ENCODE measurements around the gene MX2.

The MX2 gene

DNA sequence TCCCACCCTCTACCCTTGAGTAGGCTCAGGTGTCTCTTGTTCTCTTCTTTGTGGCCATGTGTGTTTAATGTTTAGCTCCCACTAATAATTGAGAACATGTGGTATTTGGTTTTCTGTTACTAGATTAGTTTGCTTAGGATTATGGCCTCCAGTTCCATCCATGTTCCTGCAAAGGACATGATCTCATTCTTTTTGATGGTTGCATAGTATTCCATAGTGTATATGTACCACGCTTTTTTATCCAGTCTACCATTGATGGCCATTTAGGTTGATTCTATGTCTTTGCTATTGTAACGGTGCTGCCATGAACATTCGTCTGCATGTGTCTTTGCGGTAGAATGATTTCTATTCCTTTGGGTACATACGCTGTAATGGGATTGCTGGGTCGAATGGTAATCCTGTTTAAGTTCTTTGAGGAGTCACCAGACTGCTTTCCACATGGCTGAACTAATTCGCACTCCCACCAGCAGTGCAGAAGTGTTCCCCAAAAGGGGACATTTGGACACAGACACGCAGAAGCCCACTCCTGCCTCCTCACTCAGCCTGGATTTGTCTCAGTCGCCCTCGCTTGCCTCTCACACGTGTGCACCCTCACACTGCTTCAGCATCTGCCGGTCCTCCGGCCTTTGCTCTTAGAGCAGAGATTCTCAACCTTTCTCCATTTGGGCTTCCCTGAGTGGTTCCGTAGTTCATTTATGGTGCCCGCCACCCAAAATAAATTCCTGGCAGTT, 3.7 kb downstream of the MX2 start:
- DNase-seq: no peak

DNA sequence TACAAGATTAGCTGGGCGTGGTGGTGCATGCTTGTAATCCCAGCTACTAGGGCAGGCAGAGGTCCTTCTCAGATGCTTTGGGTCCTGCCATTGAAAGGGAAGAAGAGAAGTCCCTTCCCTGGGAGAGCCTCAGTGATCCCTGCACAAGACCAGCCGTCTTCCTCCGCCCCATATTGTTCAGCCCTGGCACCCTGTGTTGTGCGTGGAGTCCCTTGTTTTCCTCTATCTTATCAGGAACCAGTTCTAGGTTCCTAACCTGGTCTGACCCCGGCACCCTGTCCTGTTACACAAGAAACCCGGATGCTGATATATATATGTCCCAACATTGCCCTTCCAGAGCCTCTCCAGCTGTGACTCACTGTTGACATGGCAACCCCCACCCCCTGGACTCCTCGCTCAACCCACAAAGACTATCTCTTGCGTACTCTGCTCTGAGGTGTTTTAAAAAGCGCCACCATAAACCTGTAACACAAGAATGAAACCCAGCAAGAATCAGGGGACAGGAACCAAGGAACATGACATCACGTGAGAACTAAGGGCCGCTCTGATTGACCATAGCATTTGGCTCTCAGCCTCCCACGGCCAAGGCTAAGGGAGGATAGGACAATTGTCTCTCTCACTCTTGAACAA, 4.8 kb downstream of the MX2 start:
- peak; percentile 94 to 95 for DNase-seq

DNA sequence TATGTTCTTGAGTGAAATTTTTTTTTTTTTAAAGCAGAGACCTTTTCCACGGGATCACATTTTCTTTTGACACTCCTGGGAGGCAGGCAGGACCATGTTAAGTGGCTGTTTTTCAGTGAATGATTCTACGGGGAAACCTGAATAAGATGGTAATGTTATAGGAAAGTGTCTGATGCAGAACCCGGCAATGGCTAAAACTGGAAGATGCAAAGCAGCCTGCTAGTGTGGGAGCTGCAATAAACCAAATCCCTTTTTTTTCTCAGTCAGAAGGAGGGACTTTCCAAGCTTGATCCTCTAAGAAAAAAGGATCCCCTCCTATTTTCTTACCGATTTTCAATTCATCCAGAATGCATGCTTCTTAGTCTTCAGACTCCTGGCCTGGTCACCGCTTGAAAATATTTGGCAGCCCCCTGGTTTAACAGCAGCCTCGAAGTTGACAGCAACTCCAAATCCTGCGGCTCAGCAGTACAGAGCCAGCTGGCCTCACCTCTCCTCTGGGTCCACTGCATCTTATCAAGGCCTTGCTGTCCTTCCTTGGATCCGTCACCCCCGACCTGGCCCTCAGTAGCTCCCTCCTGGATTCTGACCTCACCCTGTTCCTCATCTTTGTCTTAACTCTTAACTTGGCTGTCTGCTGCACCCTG, 5.6 kb downstream of the MX2 start:
- DNase-seq: peak; percentile 44 to 50

DNA sequence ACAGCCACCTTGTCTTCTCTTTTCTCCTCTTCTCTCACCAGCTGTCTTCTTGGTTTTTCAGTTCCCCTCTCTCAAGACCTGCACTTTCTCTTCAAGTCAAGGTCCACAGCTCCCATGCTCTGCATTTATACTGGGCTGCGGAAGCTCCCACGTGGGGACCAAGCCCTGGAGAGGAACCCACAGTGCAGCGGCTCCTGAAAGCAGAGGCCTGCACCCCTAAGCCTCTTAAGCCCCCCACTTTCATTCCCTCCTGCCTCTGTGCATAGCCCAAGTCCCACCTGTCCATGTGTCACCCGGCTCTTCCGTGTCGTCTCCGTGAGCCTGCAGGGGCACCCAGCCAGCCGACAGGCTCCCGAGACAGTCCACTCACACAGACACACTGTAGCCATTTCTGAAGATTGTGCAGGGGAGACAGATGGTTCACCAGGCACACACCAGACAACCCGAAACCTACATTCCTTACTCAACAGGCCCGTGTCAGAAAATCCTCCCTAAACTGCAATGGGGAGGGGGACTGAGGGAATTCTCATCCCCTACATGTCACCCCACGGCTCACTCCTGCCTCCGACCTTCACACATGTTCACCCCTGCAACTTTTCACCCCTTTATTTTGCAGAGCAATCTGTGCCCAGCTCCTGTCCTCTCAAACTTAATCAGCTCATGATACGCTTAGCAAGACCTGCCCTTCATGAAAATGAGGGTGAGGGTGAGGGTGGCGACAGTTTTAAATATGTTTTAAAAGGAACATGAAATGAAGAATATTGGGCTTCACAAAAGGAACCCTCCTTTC, 6.3 kb downstream of the MX2 start:
- DNase-seq: no peak

DNA sequence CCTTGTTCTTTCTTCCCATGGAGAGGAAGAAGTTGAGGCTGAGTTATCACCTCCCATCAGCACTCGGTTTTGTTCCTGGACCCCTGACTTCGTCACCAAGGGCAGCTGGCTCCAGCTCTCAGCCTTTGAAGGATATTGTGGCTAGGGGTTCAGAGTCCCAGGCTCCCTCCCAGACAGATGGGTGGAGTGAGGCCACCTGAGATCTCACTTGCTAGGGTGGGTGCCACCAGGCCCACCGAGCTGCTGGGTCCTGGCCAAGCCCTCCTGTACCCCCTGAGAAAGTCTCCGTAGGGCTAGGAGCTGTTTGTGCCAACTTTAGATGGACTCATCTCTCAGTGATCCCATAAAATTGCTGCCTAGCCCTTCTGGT, 6.9 kb downstream of the MX2 start:
- no peak for DNase-seq

DNA sequence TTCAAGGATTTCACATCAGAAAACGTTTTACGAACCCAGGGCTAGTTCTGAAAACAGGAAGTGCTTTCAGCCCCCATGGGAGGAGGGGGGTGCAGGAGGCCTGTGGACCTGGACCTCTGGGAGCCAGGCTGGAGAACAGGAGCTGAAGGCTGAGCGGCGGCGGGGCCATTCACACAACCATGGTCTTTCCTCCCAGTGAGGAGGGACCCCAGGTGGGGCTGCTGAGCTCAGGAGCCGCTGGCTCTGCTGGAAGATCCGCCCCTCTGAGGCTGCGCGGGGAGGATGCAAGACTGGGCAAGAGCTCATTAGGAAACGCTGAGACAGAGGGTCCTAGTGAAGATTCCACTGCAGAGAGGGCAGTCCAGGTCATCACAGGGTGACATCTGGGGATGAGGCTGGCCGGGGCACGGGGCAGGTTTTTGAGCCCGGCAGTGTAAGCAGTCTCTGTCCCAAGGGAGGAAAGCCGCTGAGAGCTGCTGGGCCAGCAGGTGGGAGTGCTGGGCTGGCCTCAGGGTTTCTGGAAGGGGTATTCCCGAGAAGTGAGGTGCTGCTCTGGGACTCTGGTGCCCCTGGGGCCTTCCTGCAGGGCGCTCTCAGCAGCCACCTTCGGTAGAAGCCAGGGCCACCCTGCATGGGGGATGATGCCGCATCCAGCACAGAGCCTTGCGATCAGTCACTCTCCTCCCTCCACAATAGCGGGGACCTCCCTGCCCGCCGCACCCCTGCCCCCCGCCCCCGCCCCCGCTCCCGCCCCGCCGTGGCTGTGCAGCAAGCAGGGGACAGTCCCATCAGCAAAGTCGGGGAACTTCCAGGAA, 7.5 kb downstream of the MX2 start:
- peak; percentile 24 to 32 for DNase-seq

DNA sequence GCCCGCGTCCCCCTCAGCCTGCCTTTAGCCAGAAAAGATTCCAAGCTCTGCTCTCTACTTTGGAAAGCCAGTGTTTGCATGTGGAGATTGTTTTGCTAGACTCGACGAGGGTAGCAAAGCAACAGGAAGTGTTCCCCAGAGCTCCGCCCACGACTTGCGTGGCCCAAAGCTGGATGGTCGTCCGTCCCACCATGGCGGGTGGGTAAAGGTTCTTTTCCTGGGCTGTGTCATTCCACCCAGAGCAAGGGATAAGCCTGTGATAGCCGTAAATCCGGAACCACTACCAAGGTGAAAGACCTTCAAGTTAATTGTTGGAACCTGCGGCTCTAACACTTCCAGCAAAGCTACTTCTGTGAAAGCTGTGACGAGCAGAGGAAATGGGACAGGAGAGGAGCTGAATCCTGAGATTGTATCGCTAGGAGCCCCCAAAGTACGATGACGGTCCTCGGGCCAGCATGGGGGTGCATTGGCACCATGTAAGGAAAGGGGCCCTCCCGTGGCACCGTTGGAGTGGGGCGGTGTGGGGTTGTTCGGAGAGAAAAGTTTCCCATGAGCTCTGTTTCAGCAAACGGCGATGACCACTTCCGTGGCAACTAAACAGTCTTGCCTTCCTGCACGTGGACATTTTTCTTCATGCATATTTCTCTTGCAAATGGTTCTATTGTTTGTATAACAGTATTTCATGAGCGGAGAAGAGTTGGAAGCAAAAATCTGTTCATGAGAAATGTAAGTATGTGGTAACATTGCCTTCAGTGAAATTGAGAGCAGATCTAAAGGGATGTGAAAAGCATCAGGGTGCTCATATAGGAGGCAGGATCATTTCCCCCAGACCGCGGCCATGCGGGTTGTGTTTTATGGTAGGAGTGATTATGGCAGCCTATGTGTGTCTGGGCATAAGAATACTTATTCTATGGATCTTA, 8.4 kb downstream of the MX2 start:
- DNase-seq: peak; percentile 8 to 11

DNA sequence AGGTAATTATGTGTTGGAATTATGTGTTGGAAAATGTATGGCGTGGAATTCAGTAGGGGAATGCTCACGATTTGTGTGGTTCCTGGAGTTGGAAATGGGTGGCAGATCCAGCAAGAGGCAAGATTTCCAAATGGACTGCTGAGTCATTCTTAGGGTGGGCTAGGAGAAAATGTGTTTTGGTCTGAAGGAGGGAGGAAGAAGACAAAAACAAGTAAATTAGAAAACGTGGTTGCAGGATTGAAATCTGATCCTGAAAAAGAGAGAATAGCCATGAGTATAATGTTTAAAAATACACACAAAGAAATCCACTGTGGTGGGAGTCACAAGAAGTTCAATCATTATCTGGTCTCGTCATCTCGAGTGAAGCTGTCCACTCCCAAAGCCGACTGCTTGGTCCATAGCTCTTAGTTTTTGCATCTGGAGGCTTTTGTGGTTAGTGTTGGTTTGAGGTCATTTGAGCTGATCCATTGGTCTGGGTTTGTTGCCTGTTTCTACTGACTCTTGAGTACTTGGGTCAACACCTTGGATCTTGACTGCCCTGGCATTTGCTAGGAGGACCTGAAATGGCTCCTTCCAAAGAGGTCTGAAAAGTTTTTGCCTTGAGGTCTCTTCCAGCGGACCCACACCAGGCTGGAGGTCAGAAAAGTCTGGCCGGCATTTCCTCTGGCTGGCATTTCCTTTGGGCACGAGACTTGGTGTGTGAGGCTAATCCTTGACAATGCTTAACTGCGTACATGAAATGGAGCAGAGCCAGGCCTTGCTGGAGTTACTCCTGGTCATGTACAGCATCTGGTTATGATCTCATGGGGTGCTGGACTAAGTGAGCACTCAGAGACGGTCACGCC, 9.2 kb downstream of the MX2 start:
- DNase-seq: no peak

DNA sequence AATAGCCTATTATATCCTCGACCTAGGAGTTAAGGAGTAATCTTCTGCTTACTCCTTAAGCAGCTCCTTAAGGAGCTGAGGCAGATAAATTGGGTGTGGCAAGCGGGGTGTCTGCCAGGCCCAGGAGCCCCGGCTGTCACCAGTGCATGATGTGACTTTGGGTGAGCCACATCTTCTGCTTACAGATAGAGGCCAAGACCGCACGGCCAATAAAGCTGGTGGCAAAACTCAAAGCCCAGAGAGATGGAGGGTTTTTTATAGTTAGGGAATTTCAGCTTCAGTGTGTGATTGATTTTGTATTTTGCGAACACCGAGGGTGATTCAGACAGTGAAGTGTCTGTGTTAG, 9.8 kb downstream of the MX2 start:
- DNase-seq: no peak

DNA sequence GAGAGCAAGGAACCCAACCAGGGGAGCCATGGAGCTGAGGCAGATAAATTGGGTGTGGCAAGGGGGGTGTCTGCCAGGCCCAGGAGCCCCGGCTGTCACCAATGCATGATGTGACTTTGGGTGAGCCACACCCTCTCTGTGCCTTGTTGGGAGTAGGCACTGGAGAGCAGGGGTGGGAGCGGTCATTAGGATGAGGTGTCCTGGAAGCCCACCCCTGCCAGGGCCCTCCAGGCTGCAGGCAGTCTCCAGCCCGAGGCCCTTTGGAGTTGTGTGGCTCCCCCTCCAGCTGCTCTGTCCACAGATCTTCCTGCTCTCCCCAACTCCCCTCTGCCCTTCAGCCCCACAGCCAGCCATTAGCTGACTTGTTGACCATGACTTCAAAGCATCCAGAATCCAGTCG, 11.4 kb downstream of the MX2 start:
- no peak for DNase-seq

DNA sequence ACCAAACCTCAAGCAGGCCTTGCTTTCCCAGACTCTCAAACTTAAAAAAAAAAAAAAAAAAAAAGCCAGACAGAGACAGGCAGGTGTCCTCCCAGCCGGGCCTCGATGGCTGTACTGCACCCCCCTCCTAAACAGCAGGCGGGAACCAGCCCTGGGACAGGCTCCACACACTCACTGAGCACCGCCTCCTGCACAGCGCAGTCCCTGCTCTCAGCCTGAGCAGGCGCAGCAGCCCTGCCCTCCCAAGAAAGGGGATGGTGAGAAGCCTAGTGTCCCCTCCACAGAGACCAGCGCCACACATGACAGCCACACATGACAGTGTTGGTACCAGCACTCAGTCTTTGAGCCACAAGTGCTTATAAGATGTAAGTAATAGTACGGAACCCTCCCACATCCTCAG, 11.9 kb downstream of the MX2 start:
- no peak for DNase-seq

DNA sequence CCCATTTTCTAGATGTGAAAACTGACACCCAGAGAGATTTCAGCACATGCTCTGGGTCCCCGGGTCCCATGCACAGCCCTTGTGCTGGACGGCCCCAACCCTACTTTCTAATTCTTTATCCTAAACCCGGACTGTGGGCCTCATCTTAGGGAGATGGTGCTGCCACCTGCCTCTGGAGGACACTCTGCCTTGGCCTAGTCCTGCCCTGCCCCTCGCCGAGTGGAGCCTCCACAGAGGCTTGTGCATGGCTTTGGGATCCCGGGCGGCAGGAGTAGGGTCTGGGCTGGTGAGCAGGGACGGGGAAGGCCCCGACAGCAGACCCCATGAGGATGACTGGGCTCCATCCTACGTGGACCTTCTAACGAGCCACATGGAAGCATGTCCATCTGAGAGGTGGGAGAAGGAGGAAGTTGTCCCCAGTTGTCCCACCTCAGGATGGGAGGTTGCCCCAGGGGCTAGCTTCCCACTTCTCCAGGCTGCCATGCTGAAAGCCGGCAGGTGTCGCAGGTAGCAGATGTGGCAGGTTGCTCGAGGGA, 12.4 kb downstream of the MX2 start:
- no peak for DNase-seq

DNA sequence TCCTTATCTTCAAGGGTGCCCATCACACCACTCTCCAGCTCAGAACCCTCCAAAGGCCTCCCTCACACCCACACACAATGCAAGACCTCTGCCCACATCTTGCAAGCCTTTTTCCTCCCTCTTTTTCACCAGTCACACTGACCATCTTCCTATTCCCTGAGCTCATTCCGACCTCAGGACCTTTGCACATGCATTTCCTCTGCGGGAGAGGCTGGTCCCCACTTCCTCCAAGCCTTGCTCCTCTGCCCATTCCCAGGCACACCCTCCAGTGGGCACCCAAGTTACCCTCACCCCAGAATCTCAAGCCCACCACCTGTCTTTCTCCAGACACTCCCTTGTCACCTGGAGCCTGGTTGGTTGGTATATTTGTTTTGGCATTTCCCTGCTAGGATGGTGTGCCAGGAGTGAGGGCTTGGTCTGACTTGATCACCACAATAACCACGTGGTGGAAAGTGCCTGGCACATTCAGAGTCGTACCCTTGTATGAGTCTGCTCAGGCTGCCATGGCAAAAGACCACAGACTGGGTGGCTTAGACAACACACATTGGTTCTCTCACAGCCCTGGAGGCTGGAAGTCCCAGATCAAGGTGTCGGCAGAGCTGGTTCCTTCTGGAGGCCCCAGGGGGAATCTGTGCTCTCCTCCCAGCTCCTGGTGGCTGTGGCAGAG, 13.2 kb downstream of the MX2 start:
- DNase-seq: no peak

DNA sequence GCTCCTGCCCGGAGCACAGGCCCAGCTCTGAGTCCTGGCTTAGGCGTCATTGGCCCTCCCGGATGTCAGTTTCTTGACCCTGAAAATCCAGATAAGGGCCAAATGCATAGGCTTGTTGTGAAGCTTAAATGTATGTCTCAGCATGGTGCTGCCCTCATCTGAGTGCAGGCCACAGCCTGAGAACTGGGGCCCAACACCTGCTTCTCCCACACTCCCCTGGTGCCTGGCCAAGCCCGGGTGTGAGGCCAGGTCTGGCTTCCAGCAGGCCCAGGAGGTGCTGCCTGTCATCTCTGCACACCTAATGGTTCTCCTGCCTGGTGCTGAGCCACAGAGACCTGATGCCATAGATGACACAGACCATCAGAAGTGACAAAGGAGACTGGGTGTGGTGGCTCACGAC, 14.0 kb downstream of the MX2 start:
- DNase-seq: no peak

DNA sequence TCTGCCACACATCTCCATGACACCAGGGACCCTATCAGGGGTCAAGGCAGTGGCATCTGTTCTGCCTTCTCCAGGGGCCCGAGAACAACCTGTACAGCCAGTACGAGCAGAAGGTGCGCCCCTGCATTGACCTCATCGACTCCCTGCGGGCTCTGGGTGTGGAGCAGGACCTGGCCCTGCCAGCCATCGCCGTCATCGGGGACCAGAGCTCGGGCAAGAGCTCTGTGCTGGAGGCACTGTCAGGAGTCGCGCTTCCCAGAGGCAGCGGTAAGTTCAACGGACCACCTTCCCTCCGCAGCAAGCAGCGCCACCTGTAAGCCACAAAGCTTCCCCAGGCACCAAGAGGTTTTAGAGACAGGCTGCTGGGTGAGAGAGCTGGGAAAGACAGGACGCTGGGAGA, 15.9 kb downstream of the MX2 start:
- DNase-seq: no peak

DNA sequence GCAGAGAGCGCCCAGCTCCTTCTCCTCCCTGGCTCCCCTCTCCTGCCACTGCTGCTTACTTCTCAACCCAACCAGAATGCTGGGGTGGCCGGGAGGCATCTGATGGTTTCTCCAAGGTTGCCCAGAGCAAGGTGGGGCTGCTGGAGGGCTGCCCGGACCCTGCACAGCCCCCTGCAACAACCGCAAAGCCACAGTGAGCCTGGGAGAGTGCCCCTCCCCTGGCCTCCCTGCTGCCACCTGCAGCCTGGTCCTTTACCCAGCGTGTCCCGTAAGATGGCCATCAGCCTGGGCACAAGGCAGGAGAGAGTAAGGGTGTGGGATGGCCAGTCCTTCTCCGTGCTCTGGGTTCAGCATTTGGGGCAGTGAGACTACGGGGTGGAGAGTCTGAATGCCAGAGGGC, 17.0 kb downstream of the MX2 start:
- no peak for DNase-seq

DNA sequence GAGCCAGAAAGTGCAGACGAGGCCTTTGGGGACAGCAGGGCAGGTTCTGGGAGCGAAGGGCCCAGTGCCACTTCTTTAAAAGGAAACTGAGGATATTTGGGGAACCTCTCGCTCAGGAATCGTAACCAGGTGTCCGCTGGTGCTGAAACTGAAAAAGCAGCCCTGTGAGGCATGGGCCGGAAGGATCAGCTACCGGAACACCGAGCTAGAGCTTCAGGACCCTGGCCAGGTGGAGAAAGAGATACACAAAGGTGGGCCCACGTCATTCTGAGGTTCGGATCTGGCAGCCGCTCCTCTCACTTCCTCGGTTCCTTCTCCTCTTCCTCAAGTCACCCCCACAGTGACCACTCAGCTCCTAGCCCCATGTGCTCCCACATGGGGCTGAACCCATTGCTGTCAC, 18.1 kb downstream of the MX2 start:
- no peak for DNase-seq

DNA sequence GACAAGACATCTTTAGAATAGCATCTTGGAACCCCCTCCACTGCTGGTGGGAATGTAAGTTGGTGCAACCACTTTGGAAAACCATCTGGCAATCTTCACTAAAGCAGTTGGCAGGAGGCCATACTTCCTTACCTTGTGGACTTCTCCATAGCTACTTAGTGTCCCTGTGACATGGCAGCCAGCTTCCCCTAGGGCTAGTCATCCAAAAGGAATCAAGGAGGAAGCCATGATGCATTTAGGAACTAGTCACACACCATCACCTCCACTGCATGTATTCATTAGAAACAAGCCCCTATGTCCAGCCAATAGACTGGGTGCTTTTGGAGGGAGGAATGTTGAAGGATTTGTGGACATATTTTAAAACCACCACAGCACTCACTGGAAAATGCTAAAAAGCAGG, 19.9 kb downstream of the MX2 start:
- no peak for DNase-seq

DNA sequence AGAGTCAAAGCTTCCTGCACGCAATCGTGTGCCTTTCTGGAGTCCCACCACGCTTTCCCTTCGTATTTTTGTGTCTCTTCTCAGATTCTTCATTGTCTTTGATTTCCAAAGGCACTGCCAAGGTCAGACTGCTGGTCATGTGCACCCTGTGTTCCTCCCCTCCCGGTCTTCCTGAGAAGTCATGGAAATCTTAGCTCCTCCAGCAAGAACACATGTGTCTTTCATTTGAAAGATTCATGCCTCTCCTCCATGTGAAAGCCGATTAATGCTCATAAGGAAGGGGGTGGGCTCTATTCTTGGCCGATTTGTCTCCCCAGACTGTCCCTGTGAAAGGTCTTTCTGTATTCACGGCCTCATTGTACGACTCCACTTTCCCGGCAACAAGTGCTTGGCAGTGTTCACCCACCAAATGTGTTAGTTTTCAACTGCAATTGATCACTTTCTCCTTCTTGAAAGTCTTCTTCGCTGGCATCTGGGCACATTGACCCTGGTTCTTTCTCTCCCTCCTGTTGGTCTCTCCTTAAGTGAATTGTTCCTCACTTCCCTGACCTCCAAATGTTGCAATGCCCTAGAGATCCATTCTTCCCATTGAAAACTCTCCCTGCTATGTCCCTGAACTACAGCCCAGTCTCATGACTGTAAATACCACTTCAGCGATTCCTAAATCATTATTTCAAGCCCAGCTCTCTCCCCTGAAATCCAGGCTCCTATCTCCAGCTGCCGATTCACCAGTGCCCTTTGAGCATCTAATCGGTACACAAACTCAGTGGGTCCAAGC, 25.4 kb downstream of the MX2 start:
- DNase-seq: no peak

Measured in inflammatory macrophage treated with lipopolysaccharide for 1 hour (primary cell).